Measurements from ENCODE around the gene RNF212B. TPM values are rescaled to one million over a fixed set of nuclear protein-coding genes. Genes with fewer than 3 reads are reported as not detected.
"Not testable (repeated sequence)": the region's sequence is repeated elsewhere in the genome, so short reads cannot be mapped to it uniquely, and the experiment has no call there.

Gene RNF212B
- total RNA-seq, 2 donors from 2014 or later = not detected

DNA sequence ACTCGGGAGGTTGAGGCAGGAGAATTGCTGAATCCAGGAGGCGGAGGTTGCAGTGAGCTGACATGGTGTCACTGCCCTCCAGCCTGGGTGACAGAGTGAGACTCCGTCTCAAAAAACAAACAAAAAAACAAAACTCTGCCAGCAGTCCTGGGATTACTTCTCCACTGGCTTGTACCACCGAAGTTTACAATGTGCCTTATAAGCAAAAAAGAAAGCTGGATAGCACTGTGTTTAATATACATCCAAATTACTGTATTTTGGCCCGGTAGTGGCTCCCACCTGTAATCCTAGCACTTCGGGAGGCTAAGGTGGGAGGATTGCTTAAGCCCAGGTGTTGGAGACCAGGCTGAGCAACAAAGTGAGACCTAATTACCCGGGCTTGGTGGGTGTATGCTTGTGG, 31.5 kb downstream of the RNF212B start:
- Histone ChIP-seq H3K4me1 (no peaks in the 10 kb centered on the region), H3K36me3 (no peaks in the 10 kb centered on the region), H3K9me3 (no peaks in the 10 kb centered on the region), H3K27me3 (no peaks in the 10 kb centered on the region), H3K27ac (no peak overlapping the region), H3K4me3 (no peak overlapping the region), H3K9ac (ENCODE audit: low read depth in 2 of 2, low read length in 2 of 2) (no peak overlapping the region)
- intact Hi-C loops (cut with DNase I) = loop anchor here (5.0 to 10.0 kb wide), 2 partner anchors 56 to 113 kb away; partner anchors contain the start of gene PABPN1
- TF ChIP-seq, protein P1, sequence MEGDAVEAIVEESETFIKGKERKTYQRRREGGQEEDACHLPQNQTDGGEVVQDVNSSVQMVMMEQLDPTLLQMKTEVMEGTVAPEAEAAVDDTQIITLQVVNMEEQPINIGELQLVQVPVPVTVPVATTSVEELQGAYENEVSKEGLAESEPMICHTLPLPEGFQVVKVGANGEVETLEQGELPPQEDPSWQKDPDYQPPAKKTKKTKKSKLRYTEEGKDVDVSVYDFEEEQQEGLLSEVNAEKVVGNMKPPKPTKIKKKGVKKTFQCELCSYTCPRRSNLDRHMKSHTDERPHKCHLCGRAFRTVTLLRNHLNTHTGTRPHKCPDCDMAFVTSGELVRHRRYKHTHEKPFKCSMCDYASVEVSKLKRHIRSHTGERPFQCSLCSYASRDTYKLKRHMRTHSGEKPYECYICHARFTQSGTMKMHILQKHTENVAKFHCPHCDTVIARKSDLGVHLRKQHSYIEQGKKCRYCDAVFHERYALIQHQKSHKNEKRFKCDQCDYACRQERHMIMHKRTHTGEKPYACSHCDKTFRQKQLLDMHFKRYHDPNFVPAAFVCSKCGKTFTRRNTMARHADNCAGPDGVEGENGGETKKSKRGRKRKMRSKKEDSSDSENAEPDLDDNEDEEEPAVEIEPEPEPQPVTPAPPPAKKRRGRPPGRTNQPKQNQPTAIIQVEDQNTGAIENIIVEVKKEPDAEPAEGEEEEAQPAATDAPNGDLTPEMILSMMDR (IDR thresholded peaks at IDR 0.05) = no peak
- no peak for DNase-seq

DNA sequence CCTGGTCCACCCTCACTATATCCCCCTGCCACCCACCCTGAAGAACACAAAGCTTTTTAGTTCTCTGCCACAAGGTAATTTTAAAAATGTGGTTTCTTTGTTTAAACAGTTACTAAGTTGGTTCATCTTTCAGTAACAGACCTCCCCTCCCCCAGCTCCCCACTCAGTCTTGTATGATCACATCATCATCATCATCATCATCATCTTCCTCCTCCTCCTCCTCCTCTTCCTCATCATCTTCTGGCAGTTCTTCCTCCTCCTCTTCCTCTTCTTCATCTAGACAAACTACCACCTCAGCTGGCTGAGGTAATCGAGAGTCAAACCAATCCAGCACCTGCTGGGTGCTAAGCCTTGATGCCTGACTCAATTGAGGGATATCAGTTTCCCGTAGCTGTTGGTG, 37.7 kb downstream of the RNF212B start:
- no peaks in the 10 kb centered on the region for H3K36me3 ChIP-seq
- no peaks in the 10 kb centered on the region for H3K27me3 ChIP-seq
- no peaks in the 10 kb centered on the region for H3K9me3 ChIP-seq
- TF ChIP-seq, protein P1 (IDR thresholded peaks at IDR 0.05) = no peak
- no peak for DNase-seq
- no peak overlapping the region for H3K9ac ChIP-seq (ENCODE audit: low read depth in 2 of 2, low read length in 2 of 2)
- H3K4me1 ChIP-seq = no peaks in the 10 kb centered on the region
- H3K4me3 ChIP-seq = no peak overlapping the region
- intact Hi-C loops (cut with DNase I) = no loop called here
- H3K27ac ChIP-seq = no peak overlapping the region

DNA sequence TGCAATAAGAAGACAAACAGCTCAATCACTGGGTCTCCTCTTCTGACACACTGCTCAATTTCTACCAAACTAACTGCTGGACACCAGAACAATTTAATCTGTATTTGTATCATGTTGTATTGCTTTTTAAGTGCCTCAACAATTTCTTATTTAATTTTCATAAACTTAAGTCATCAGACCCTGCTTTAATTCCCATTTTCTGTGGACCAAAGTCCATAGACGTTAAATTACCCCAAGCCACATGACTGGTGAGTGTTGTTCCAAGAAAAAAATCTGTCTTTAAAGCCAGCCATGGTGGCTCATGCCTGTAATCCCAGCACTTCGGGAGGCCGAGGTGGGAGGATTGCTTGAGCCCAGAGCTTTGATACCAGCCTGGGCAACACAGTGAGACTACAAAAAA, 39.5 kb downstream of the RNF212B start:
- no peak overlapping the region for H3K27ac ChIP-seq
- TF ChIP-seq, protein P1 (IDR thresholded peaks at IDR 0.05) = no peak

DNA sequence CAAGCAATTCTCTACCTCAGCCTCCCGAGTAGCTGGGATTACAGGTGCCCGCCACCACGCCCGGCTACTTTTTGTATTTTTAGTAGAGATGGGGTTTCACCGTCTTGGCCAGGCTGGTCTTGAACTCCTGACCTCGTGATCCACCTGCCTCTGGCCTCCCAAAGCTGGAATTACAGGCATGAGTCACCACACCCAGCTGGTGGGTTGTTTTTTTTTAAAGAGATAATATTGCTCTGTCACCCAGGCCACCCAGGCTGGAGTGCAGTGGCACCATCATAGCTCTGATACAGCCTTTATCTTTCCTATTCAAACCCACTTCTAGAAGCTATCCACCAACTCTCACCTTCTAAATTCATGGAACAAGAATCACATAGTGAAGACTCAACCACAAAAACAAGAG, 40.2 kb downstream of the RNF212B start:
- H3K36me3 ChIP-seq; intact Hi-C loops (cut with DNase I); H3K9ac ChIP-seq (ENCODE audit: low read depth in 2 of 2, low read length in 2 of 2); H3K4me3 ChIP-seq; DNase-seq; H3K9me3 ChIP-seq; H3K27me3 ChIP-seq; H3K27ac ChIP-seq; H3K4me1 ChIP-seq: not testable (repeated sequence)

More for the DNA sequence above, 39.5 kb downstream of the RNF212B start:
- H3K36me3 ChIP-seq = no peaks in the 10 kb centered on the region
- DNase-seq = no peak
- intact Hi-C loops (cut with DNase I) = no loop called here
- no peaks in the 10 kb centered on the region for H3K27me3 ChIP-seq
- H3K9ac ChIP-seq (ENCODE audit: low read depth in 2 of 2, low read length in 2 of 2) = no peak overlapping the region
- no peaks in the 10 kb centered on the region for H3K9me3 ChIP-seq
- no peaks in the 10 kb centered on the region for H3K4me1 ChIP-seq
- H3K4me3 ChIP-seq = no peak overlapping the region

DNA sequence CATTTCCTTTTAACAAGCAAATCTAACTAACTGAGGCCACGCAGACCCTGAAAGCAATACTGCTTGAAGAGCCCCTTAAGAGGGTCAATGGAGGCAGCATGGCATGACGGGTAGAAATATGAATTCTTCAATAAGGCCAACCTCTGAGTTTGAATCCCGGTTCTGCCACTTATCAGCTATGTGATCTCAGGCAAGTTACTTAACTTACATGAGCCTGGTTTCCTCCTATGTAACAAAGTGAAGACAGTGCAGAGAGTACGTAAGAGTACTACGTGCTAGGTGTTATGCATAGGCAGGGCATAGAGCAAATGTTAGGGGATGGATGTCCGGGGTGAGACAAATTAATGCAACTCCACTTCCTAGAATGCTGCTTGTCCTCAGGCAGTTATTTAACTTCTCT, 43.5 kb downstream of the RNF212B start:
- intact Hi-C loops (cut with DNase I) = no loop called here
- no peak overlapping the region for H3K9ac ChIP-seq (ENCODE audit: low read depth in 2 of 2, low read length in 2 of 2)
- H3K27me3 ChIP-seq = no peaks in the 10 kb centered on the region
- no peaks in the 10 kb centered on the region for H3K9me3 ChIP-seq
- no peaks in the 10 kb centered on the region for H3K36me3 ChIP-seq
- TF ChIP-seq, protein P1 (IDR thresholded peaks at IDR 0.05) = no peak
- DNase-seq = no peak
- no peaks in the 10 kb centered on the region for H3K4me1 ChIP-seq
- H3K27ac ChIP-seq = no peak overlapping the region
- no peak overlapping the region for H3K4me3 ChIP-seq

DNA sequence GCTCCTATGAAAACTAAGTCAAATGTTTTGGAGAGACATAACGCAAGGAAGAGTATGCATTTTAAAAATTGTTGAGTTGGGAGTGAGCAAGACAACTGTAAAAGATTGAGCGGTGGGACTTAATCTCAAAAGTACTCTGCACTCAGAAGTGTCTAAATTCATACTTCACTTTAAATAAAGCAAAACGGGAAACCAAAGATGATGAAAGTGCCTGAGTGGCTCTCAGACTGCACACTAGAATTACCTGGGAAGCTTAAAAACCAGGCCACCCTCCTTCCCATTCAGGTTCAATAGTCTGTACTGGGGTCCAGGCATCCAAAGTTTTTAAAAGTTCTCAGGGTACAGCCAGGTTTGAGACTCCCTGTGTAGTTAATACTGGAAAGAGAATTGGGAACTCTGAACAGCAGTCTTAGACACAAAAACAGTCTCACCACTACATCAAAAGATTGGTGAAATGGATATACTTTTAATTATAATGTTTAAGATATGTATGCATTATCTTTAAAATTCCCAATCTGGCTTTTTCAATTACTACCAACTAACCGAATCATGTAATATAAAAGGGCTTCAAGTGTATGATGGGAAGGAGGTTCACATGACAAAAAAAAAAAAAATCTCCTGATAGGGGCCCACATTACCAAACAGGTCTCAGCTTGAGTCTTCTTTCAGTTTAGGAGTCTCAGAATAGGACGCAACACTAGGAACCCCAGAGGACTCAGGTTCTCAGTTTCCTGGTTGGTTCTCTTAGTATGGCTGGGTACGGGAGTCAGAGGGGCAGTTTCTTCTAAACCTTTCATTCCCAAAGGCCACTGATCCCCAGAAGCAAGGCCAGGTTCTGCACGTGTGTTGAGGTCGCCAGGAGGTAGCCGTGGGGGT, 47.2 kb downstream of the RNF212B start:
- H3K27ac ChIP-seq = peak overlapping the region; percentile 99
- TF ChIP-seq, protein P1 (IDR thresholded peaks at IDR 0.05) = no peak
- DNase-seq = peak; percentile 34
- H3K4me3 ChIP-seq = peak overlapping the region; percentile 70
- H3K36me3 ChIP-seq = no peaks in the 10 kb centered on the region
- no peaks in the 10 kb centered on the region for H3K9me3 ChIP-seq
- no peaks in the 10 kb centered on the region for H3K27me3 ChIP-seq
- peaks cover 4% of the 10 kb centered on the region for H3K4me1 ChIP-seq
- peak overlapping the region; percentile 79 to 98 for H3K9ac ChIP-seq (ENCODE audit: low read depth in 2 of 2, low read length in 2 of 2)
- intact Hi-C loops (cut with DNase I) = no loop called here

All from colonic mucosa (tissue), 4 donors.